GM18520 (cell line): ENCODE results near the gene IGF2BP3.

Experiments
- ATAC-seq: cut with Tn5 transposase; IDR thresholded peaks from one replicate; pipeline ENCODE4 v1.9.1; 2021; ENCODE audit not compliant: unreplicated experiment

The IGF2BP3 gene

GRCh38 chr7:23298885-23299769, 171.2 kb downstream of the IGF2BP3 start, which contains the start of gene MALSU1:
TSS of gene MALSU1 (plus strand) at chr7:23299339. CDS start at chr7:23299353, 14 bp downstream.
- ATAC-seq, result peak; percentile 98

GRCh38 chr7:23298141-23298881, 172.0 kb downstream of the IGF2BP3 start:
- ATAC-seq, result no peak

GRCh38 chr7:23295401-23295697, 174.9 kb downstream of the IGF2BP3 start:
- ATAC-seq, result no peak

- ATAC-seq, result no peak
Observed at GRCh38 chr7:23294549-23295400, 175.5 kb downstream of the IGF2BP3 start.

DNA sequence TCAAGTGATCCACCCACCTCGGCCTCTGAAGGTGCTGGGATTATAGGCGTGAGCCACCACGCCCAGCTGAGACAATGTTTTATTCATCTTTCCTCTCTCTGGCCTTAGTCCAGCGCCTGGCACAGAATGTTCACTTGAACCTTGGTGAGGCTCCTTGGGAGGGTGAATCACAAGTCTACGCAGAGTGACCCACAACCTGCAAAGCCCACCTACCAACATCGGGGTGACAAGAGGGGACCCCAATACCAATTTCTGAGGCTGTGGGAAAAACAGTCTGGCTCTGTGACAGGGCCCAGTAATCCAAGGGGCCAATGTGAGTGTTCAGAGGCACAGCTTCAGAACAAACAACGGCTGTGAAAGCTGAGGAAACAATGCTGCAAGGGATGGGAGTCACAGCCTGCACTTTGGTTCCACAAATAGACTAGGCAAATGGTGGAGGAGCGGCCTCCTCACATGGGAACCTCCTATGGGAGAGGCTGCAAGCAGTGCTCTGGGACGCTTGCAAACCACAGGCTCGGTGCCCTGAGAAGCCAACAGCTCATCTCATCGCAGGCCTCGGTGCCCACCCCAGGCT, 176.7 kb downstream of the IGF2BP3 start:
- ATAC-seq, result no peak

GRCh38 chr7:23292623-23293022, 177.7 kb downstream of the IGF2BP3 start:
- ATAC-seq, result no peak

DNA sequence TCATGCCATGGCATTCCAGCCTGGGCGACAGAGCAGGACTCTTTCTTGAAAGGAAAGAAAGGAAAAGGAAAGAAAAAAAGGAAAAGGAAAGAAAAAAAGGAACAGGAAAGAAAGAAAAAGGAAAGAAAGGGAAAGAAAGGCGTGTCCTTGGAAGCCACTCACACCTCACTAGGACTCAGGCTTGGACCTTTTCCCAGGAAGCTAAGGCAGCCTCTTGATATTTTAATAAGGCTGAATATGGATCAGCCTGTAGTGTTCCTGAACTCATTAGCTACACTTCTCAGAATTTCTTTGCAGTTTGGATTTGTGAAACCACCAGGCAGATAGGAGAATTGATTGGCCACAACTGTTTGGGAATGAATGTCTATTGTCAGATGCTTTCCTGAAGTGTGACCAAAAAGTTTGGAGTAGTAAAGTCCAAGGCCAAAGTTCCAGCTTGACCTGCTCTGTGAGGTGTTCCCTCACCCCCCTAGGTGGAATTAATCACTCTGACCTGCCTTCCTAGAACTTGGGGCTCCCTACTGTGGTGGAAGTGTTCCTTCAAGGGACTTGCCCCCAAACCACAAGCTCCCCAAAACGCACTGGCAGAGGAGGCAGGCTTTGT, 178.2 kb downstream of the IGF2BP3 start:
- no peak for ATAC-seq

DNA sequence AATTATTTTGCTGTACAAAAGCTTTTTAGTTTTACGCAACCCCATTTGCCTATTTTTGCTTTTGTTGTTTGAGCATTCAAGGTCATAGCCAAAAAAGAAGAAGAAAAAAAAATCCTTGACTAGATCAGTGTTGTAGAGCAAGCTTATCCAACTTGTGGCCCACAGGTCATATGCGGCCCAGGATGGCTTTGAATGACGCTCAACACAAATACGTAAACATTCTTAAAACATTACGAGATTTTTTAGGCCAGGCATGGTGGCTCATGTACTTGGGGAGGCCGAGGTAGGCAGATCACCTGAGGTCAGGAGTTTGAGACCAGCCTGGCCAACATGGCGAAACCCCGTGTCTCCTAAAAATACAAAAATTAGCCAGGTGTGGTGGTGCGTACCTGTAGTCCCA, 179.3 kb downstream of the IGF2BP3 start:
- ATAC-seq, result no peak

DNA sequence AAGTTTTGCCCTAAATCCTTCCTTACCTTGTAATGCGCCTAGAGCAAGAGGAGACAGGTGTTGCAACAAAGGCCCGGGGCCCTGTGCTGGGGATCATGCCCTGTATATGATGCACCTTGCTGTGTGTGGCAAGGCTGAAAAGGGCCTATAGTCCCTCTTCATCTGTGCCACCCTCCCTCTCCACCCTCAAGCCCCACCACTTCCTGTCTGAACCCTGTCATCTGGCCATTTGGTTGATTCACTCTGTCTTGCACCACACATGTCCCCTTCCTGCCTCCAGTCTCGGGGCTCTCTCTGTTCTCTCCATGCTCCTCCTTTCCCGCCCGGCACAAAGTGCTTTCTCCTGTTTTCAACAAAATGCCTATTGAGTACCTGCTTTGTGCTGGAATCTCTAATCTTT, 182.7 kb downstream of the IGF2BP3 start:
- no peak for ATAC-seq

- ATAC-seq, result no peak
Observed at GRCh38 chr7:23285657-23286646, 184.3 kb downstream of the IGF2BP3 start.

DNA sequence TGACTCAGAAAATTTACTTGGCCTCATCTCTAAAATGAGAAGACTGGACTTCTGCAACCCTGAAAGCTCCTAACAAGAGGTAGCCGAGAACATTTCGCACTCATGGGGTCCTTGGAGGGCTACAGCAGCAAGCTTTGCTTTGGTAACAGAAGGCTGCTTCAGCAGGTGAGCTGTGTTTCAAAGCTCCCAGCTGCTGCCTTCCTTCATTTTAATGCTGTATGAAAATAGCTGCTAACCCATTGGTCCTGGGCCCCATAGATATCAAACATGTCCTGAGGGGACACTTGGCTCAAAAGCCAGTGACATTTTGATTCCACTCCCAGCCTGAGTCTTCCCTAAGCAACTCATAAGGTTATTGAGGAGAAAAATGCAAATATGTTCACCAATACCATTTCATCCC, 185.4 kb downstream of the IGF2BP3 start:
- no peak for ATAC-seq

DNA sequence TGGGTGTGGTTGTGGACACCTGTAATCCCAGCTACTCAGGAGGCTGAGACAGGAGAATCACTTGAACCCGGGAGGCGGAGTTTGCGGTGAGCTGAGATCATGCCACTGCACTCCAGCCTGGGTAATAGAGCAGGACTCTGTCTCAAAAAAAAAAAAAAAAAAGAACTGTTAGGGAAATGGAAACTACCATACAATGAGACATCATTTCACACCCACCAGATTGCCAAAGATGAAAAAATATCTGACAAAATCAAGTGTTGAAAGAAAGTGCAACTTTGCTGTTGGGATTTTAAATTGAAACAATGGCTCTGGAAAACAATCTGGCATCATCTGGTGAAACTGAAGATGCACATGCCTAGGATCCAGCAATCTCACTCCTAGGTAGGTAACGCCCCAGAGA, 187.2 kb downstream of the IGF2BP3 start:
- ATAC-seq, result no peak

DNA sequence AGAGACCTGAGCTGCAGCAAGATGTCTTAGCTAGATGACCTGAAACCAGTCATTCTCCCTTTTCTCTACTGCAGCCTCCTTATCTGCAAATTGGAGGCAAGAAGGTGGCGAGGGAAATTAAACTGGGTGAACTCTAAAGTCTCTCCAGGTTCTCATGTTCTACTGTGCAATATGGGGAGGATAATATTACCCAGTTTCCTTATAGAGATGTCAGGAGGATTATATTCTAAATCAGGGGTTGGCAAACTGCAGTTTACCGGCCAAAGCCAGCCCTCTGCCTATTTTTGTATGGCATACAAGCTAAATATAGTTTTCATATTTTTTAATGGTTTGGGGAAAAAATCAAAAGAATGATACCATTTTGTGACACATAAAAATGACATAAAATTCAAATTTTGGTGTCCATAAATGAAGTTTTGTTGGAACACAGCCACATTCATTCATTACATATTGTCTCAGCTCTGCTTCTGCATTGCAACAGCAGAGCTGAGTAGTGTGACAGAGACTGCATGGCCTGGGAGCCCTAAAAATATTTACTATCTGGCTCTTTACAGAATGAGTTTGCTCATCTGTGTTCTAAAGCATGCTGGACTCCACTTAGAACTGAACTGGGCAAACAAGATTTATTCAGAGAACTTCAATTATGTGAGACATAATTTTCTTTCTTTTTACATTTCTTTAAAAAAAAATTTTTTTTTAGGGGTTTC, 190.3 kb downstream of the IGF2BP3 start:
- ATAC-seq, result no peak

- ATAC-seq, result no peak
Observed at GRCh38 chr7:23277359-23277989, 192.8 kb downstream of the IGF2BP3 start.

DNA sequence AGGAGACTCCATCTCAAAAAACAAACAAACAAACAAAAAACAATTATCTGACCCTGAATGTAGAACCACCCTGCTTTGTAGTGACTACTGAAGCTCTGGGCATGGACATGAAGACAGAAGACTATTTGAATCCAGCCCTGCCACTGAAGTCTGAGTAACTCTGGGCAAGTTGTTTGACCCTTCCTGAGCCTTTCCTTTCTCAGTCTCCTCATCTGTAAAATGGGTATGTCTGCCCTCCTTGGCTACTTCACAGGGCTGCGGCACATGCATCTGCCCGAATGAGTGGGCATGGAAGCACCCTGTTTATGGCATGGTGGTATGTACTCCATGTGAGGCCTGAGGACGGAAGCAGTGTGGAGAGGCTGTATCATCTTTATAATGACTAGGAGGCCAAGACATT, 193.3 kb downstream of the IGF2BP3 start:
- ATAC-seq, result no peak

- ATAC-seq, result no peak
Observed at GRCh38 chr7:23276376-23276775, 193.9 kb downstream of the IGF2BP3 start.

- no peak for ATAC-seq
Observed at GRCh38 chr7:23275912-23276311, 194.4 kb downstream of the IGF2BP3 start.

- ATAC-seq, result peak; percentile 85
Observed at GRCh38 chr7:23273141-23273599, 197.1 kb downstream of the IGF2BP3 start.
